CD4-positive, CD25-positive, alpha-beta regulatory T cell (primary cell): ENCODE measurements around the gene CLINT1. TPM values are rescaled to one million over a fixed set of nuclear protein-coding genes. Genes with fewer than 3 reads are reported as not detected.
"Not testable (repeated sequence)": the region's sequence is repeated elsewhere in the genome, so short reads cannot be mapped to it uniquely, and the experiment has no call there.

ENCODE experiments used
- ATAC-seq, 2 donors: fragments of 150-1000 bp; cut with Tn5 transposase; one replicate each; pipeline ENCODE4 v1.10.0; 2021; ENCODE audit warnings: low read depth in 2 of 2, moderate number of reproducible peaks in 2 of 2, moderate library complexity in 1 of 2
- DNase-seq, 3 donors: peaks; one replicate each; pipeline versions ENCODE4 v3.0.0 to v3.0.0-alpha.2; 2012 to 2022; ENCODE audit warnings: mixed read lengths in 1 of 3
- H3K27ac ChIP-seq: one replicate; pipeline ENCODE4 v1.7.0; 2013; ENCODE audit warnings: mild to moderate bottlenecking, low read length; ENCODE audit not compliant: insufficient read depth, poor library complexity, severe bottlenecking
- H3K27me3 ChIP-seq: one replicate; pipeline ENCODE4 v1.7.0; 2013; ENCODE audit warnings: low read length; ENCODE audit not compliant: control insufficient read depth, insufficient read depth
- H3K36me3 ChIP-seq: one replicate; pipeline ENCODE4 v1.7.0; 2013; ENCODE audit warnings: mild to moderate bottlenecking, low read length, moderate library complexity; ENCODE audit not compliant: control insufficient read depth, insufficient read depth
- H3K4me1 ChIP-seq: 2 replicates; pipeline ENCODE4 v1.7.0; 2013; ENCODE audit warnings: mild to moderate bottlenecking, low read length; ENCODE audit not compliant: insufficient read depth, control insufficient read depth, poor library complexity, severe bottlenecking
- H3K4me3 ChIP-seq: one replicate; pipeline ENCODE4 v1.7.0; 2013; ENCODE audit warnings: low read depth, mild to moderate bottlenecking, low read length, moderate library complexity
- H3K9me3 ChIP-seq, 2 experiments: 1 replicate in 1 of 2; 2 replicates in 1 of 2; pipeline ENCODE4 v1.7.0; 2013; ENCODE audit warnings: low read length in 2 of 2, mild to moderate bottlenecking in 1 of 2, moderate library complexity in 1 of 2; ENCODE audit not compliant: control insufficient read depth in 2 of 2
- H3K27ac Mint-ChIP-seq, 3 donors: one replicate each; pipeline ENCODE4 v1.8.0; 2020 to 2022; ENCODE audit warnings: mild to moderate bottlenecking in 3 of 3, mixed read lengths in 3 of 3, moderate library complexity in 2 of 3
- H3K27me3 Mint-ChIP-seq: one replicate; pipeline ENCODE4 v1.8.0; 2022; ENCODE audit warnings: mild to moderate bottlenecking, mixed read lengths
- H3K36me3 Mint-ChIP-seq: one replicate; pipeline ENCODE4 v1.8.0; 2020; ENCODE audit warnings: mixed read lengths
- H3K4me1 Mint-ChIP-seq, 4 donors: one replicate each; pipeline ENCODE4 v1.8.0; 2020 to 2022; ENCODE audit warnings: mixed read lengths in 4 of 4, mild to moderate bottlenecking in 1 of 4
- H3K4me3 Mint-ChIP-seq, 4 donors: one replicate each; pipeline ENCODE4 v1.8.0; 2020 to 2022; ENCODE audit warnings: mild to moderate bottlenecking in 4 of 4, mixed read lengths in 4 of 4, moderate library complexity in 3 of 4
- H3K9me3 Mint-ChIP-seq, 7 donors: one replicate each; pipeline ENCODE4 v1.8.0; 2020 to 2022; ENCODE audit warnings: mixed read lengths in 7 of 7, mild to moderate bottlenecking in 3 of 7, moderate library complexity in 2 of 7
- polyA plus RNA-seq, 4 donors: library from polyadenylated mRNA; unstranded; fragments of 300-500 nt; fragmentation: Illumina TruSeq; gene quantifications; one replicate each; pipeline ENCODE4 v1.2.3, GENCODE V29; 2021
- total RNA-seq: library from RNA; stranded (reverse); gene quantifications from one replicate; pipeline ENCODE4 v1.2.3, GENCODE V29; 2022

CLINT1 gene
- total and polyA plus RNA-seq, 5 donors from 2014 or later, result 93.2 to 126 (median 111) TPM

DNA sequence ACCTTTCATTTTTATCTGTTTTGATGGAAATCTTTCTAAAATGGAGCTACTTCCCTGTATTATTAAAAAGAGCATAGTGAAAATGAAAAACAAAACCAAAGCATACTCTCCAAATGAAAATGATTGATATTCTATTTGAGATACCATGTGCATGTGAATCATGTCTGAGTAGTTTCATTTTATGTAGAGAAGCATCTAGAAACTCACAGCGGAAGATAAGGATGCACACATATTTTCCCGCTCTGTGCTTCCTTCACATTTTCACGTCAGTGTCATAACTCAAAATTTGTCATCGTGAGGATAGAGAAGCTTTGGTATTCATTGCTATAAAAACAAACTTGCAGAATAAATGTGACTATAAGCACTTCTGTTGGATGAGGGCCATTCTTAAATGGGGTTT lies 34.0 kb upstream of the CLINT1 start:
- Histone ChIP-seq H3K27ac (no peak overlapping the region), H3K4me3 (no peak overlapping the region), H3K36me3 (no peaks in the 10 kb centered on the region), H3K27me3 (no peaks in the 10 kb centered on the region), H3K9me3 (no peaks in the 10 kb centered on the region), H3K4me1 (no peaks in the 10 kb centered on the region)
- H3K4me3 Mint-ChIP-seq, result no peak overlapping the region
- DNase-seq, result no peak
- no peak overlapping the region for H3K27ac Mint-ChIP-seq
- H3K36me3 Mint-ChIP-seq, result no peaks in the 10 kb centered on the region
- H3K9me3 Mint-ChIP-seq, result no peaks in the 10 kb centered on the region
- ATAC-seq, result no peak
- peaks cover 0 to 14% (median 3%) of the 10 kb centered on the region in 4 donors for H3K4me1 Mint-ChIP-seq
- no peaks in the 10 kb centered on the region for H3K27me3 Mint-ChIP-seq

DNA sequence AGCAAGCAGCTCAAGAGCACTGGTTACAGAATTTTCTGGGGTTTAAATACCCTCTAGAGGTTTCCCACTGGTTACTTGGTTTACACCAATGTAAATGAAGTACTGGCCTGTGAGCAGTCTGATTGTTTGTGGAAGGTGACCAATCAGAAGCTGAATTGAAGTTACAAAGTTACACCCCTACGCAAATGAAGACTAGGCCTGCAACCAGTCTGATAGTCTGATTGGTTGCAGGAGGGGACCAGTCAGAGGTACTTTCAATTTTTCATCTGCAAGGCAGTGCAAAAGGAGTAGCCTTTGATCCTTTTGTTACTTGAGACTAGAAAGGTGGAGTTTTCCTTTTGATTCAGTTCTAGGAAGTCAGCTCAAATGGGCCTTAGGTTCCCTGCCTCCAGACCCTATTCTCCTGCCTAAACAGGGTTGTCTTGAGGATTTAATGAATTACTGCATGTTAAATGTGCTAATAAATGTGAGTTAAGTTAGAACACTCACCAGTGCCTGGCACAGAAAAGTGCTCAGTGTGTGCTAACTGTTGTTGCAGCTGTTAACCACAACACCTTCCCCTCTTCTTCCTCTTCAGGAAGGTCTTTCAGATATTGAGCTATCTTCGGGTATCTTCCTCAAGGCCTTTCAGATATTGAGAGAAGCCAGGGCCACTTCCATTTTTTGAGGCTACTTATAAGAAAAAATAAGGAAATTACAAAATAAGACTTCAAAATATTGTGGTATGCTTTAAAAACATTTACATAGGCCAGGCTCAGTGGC lies 32.1 kb upstream of the CLINT1 start:
- no peak overlapping the region for H3K27ac Mint-ChIP-seq
- no peaks in the 10 kb centered on the region for H3K9me3 ChIP-seq
- no peak overlapping the region for H3K4me3 ChIP-seq
- no peaks in the 10 kb centered on the region for H3K36me3 Mint-ChIP-seq
- peaks cover 0 to 14% (median 3%) of the 10 kb centered on the region in 4 donors for H3K4me1 Mint-ChIP-seq
- H3K27me3 Mint-ChIP-seq, result peaks cover 4% of the 10 kb centered on the region
- H3K27me3 ChIP-seq, result no peaks in the 10 kb centered on the region
- no peaks in the 10 kb centered on the region for H3K9me3 Mint-ChIP-seq
- no peak overlapping the region for H3K4me3 Mint-ChIP-seq
- no peaks in the 10 kb centered on the region for H3K36me3 ChIP-seq
- H3K27ac ChIP-seq, result no peak overlapping the region
- H3K4me1 ChIP-seq, result no peaks in the 10 kb centered on the region
- peak in 1 of 3 donors; percentile 66 for DNase-seq
- ATAC-seq, result no peak

- Histone ChIP-seq H3K4me1 (no peaks in the 10 kb centered on the region), H3K27me3 (no peaks in the 10 kb centered on the region), H3K36me3 (no peaks in the 10 kb centered on the region), H3K27ac (no peak overlapping the region), H3K4me3 (no peak overlapping the region), H3K9me3 (no peaks in the 10 kb centered on the region)
- H3K4me3 Mint-ChIP-seq, result no peak overlapping the region
- ATAC-seq (no peak), DNase-seq (no peak)
- H3K27me3 Mint-ChIP-seq, result peaks cover 12% of the 10 kb centered on the region
- H3K4me1 Mint-ChIP-seq, result peaks cover 0 to 14% (median 3%) of the 10 kb centered on the region in 4 donors
- H3K27ac Mint-ChIP-seq, result no peak overlapping the region
- peaks cover 0 to 3% (median 0%) of the 10 kb centered on the region in 7 donors for H3K9me3 Mint-ChIP-seq
- no peaks in the 10 kb centered on the region for H3K36me3 Mint-ChIP-seq
These were observed 30.0 kb upstream of the CLINT1 start for GRCh38 chr5:157888814-157889532.

DNA sequence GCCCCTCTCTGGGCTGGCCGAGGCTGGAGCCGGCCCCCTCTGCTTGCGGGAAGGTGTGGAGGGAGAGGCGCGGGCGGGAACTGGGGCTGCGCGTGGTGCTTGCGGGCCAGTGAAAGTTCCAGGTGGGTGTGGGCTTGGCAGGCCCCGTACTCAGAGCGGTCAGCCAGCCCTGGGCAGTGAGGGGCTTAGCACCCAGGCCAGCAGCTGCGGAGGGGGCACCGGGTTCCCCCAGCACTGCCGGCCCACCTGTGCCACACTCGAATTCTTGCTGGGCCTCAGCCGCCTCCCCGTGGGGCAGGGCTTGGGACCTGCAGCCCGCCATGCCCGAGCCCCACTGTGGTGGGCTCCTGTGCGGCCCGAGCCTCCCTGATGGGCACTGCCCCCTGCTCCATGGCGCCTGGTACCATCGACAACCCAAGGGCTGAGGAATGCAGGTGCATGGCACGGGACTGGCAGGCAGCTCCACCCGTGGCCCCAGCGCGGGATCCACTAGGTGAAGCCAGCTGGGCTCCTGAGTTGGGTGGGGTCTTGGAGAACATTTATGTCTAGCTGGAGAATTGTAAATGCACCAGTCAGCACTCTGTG lies 27.9 kb upstream of the CLINT1 start:
- Mint-ChIP-seq H3K9me3 (peaks cover 0 to 3% (median 0%) of the 10 kb centered on the region in 7 donors), H3K27ac (no peak overlapping the region), H3K4me3 (no peak overlapping the region), H3K27me3 (peaks cover 17% of the 10 kb centered on the region), H3K36me3 (no peaks in the 10 kb centered on the region), H3K4me1 (peaks cover 0 to 7% (median 0%) of the 10 kb centered on the region in 4 donors)
- no peaks in the 10 kb centered on the region for H3K9me3 ChIP-seq
- H3K27me3 ChIP-seq, result no peaks in the 10 kb centered on the region
- DNase-seq, result no peak
- H3K4me3 ChIP-seq, result no peak overlapping the region
- no peaks in the 10 kb centered on the region for H3K4me1 ChIP-seq
- no peak overlapping the region for H3K27ac ChIP-seq
- no peak for ATAC-seq
- no peaks in the 10 kb centered on the region for H3K36me3 ChIP-seq

- H3K27me3 ChIP-seq, H3K9me3 ChIP-seq, H3K27ac Mint-ChIP-seq, H3K27ac ChIP-seq, H3K36me3 Mint-ChIP-seq, H3K4me3 ChIP-seq, H3K4me1 ChIP-seq, DNase-seq, H3K4me3 Mint-ChIP-seq, H3K9me3 Mint-ChIP-seq, H3K36me3 ChIP-seq, H3K4me1 Mint-ChIP-seq, ATAC-seq: not testable (repeated sequence)
- peaks cover 17% of the 10 kb centered on the region for H3K27me3 Mint-ChIP-seq
These were observed 26.1 kb upstream of the CLINT1 start for GRCh38 chr5:157885051-157885450.

GRCh38 chr5:157881498-157881897 lies 22.6 kb upstream of the CLINT1 start:
- H3K4me1 Mint-ChIP-seq, result not testable (repeated sequence)
- H3K27me3 Mint-ChIP-seq, result peaks cover 17% of the 10 kb centered on the region

DNA sequence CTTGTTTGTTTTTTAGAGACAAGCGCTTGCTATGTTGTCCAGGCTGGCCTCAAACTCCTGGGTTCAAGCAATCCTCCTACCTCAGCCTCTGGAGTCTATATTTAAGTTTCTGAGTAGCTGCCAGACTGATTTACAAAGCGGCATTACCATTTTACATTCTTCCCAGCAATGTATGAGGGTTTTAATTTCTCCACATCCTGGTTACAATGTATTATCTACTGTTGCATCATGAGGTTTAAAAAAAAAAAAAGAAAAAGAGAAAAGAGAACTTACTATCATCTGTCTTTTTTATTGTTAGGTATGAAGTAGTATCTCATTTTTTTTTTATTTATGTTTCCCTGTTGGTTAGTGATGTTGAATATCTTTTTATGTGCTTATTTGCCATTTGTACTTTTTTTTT lies 18.9 kb upstream of the CLINT1 start:
- H3K9me3 Mint-ChIP-seq, result no peaks in the 10 kb centered on the region
- Histone ChIP-seq H3K9me3 (no peaks in the 10 kb centered on the region), H3K27ac (no peak overlapping the region), H3K4me1 (no peaks in the 10 kb centered on the region), H3K4me3 (no peak overlapping the region), H3K27me3 (no peaks in the 10 kb centered on the region), H3K36me3 (no peaks in the 10 kb centered on the region)
- peaks cover 9% of the 10 kb centered on the region for H3K27me3 Mint-ChIP-seq
- no peak for DNase-seq
- no peak overlapping the region for H3K27ac Mint-ChIP-seq
- no peak for ATAC-seq
- H3K4me1 Mint-ChIP-seq, result no peaks in the 10 kb centered on the region
- no peaks in the 10 kb centered on the region for H3K36me3 Mint-ChIP-seq
- H3K4me3 Mint-ChIP-seq, result no peak overlapping the region

More at GRCh38 chr5:157881498-157881897, 22.6 kb upstream of the CLINT1 start:
- H3K27me3 ChIP-seq, H3K36me3 ChIP-seq, H3K36me3 Mint-ChIP-seq, DNase-seq, H3K4me1 ChIP-seq, ATAC-seq, H3K9me3 ChIP-seq, H3K27ac Mint-ChIP-seq, H3K27ac ChIP-seq, H3K9me3 Mint-ChIP-seq, H3K4me3 ChIP-seq, H3K4me3 Mint-ChIP-seq: not testable (repeated sequence)
